ENCODE data around the gene ZNF516. TPM values are rescaled to one million over a fixed set of nuclear protein-coding genes. Genes with fewer than 3 reads are reported as not detected.

The ZNF516 gene
- total RNA-seq, 1 experiment from 2014 or later = 28.3 TPM

DNA sequence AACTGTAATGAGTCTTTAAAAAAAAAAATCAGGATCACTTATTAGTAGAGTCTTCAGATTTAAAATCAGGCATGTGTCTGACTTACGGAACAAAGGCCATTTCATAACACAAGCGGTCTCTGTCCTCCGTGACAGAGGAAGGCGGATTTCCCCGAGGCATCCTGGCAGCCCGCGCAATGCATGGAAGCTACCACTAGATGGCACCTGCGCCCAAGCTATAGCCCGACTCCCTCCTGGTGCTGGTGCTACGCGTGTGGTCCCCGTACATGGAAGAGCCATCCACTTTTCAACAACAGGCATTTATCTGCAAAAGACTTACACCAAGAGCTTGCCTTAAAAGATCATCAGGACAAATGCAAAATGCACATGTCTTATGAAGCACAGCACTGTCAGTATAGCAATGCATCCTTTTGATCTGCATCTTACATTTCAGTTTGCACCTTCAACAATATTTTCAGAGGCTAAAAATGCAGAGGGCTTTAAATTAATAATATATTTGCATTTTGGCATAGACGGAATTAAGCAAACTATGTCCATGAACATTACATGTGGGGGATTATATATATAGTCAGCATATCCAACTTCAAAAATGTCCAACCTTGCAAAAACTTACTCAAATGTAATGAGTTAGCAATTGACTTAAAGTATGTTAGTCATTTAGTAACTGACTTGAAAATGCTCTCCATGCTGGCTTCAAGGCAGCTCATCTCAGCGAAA lies 96.0 kb downstream of the ZNF516 start:
- Mint-ChIP-seq H3K9me3 (ENCODE audit: unreplicated experiment) (no peaks in the 10 kb centered on the region), H3K4me1 (ENCODE audit: insufficient read depth, unreplicated experiment) (peaks cover 12% of the 10 kb centered on the region), H3K4me3 (ENCODE audit: unreplicated experiment) (no peak overlapping the region), H3K36me3 (ENCODE audit: insufficient read depth, unreplicated experiment) (peaks cover 16% of the 10 kb centered on the region), H3K27me3 (ENCODE audit: insufficient read depth, unreplicated experiment) (no peaks in the 10 kb centered on the region), H3K27ac (ENCODE audit: low read depth, unreplicated experiment) (no peak overlapping the region)
- intact Hi-C loops (cut with micrococcal nuclease) = loop anchor here (1.0 to 2.0 kb wide), 6 partner anchors 52 to 310 kb away; no protein-coding TSS in a partner anchor
- DNase-seq (ENCODE audit: unreplicated experiment) = peak; percentile 76
- ChIA-PET POLR2A (interaction anchor here (0.6 to 1.7 kb wide), 12 partner anchors 9 to 400 kb away, joined by 3 to 8 read pairs (median 3); no protein-coding TSS in a partner anchor), CTCF (interaction anchor here (0.5 to 8.4 kb wide), 52 partner anchors 8 to 923 kb away, joined by 3 to 150 read pairs (median 4); no protein-coding TSS in a partner anchor)
- TF ChIP-seq, protein P1, sequence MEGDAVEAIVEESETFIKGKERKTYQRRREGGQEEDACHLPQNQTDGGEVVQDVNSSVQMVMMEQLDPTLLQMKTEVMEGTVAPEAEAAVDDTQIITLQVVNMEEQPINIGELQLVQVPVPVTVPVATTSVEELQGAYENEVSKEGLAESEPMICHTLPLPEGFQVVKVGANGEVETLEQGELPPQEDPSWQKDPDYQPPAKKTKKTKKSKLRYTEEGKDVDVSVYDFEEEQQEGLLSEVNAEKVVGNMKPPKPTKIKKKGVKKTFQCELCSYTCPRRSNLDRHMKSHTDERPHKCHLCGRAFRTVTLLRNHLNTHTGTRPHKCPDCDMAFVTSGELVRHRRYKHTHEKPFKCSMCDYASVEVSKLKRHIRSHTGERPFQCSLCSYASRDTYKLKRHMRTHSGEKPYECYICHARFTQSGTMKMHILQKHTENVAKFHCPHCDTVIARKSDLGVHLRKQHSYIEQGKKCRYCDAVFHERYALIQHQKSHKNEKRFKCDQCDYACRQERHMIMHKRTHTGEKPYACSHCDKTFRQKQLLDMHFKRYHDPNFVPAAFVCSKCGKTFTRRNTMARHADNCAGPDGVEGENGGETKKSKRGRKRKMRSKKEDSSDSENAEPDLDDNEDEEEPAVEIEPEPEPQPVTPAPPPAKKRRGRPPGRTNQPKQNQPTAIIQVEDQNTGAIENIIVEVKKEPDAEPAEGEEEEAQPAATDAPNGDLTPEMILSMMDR (IDR thresholded peaks at IDR 0.05; ENCODE audit: unreplicated experiment) = peak; percentile 91
- BruUV-seq (replicated peaks) = no TSS peak

DNA sequence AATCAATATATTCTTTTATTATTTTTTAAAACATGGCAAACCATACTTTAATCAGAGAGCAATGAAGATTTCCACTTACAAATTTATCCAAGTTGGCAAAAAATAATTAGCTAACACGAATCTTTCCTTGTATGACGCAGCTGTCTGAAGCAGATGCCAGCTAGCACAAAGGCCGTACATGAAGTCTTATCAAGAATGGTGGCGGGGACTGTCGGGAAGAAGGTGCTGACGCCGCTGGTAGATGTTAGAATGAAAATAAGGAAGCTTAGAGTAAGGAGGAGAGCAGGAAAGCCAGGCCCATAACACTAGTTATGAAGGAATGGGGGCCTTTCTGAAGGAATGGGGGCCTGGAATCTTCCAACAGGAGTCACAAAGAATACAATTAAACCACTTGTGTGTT lies 96.7 kb downstream of the ZNF516 start:
- ChIA-PET CTCF (interaction anchor here (0.6 to 8.4 kb wide), 37 partner anchors 8 to 923 kb away, joined by 3 to 150 read pairs (median 5); no protein-coding TSS in a partner anchor), POLR2A (interaction anchor here (0.6 to 1.7 kb wide), 11 partner anchors 12 to 673 kb away, joined by 3 to 8 read pairs (median 3); no protein-coding TSS in a partner anchor)
- H3K36me3 Mint-ChIP-seq (ENCODE audit: insufficient read depth, unreplicated experiment) = peaks cover 16% of the 10 kb centered on the region
- H3K27me3 Mint-ChIP-seq (ENCODE audit: insufficient read depth, unreplicated experiment) = no peaks in the 10 kb centered on the region
- H3K27ac Mint-ChIP-seq (ENCODE audit: low read depth, unreplicated experiment) = no peak overlapping the region
- intact Hi-C loops (cut with micrococcal nuclease) = loop anchor here (2.0 kb wide), 3 partner anchors 53 to 167 kb away; no protein-coding TSS in a partner anchor
- TF ChIP-seq, protein P1 (IDR thresholded peaks at IDR 0.05; ENCODE audit: unreplicated experiment) = no peak
- H3K9me3 Mint-ChIP-seq (ENCODE audit: unreplicated experiment) = no peaks in the 10 kb centered on the region
- H3K4me3 Mint-ChIP-seq (ENCODE audit: unreplicated experiment) = no peak overlapping the region
- peaks cover 12% of the 10 kb centered on the region for H3K4me1 Mint-ChIP-seq (ENCODE audit: insufficient read depth, unreplicated experiment)
- BruUV-seq (replicated peaks) = no TSS peak
- DNase-seq (ENCODE audit: unreplicated experiment) = no peak

DNA sequence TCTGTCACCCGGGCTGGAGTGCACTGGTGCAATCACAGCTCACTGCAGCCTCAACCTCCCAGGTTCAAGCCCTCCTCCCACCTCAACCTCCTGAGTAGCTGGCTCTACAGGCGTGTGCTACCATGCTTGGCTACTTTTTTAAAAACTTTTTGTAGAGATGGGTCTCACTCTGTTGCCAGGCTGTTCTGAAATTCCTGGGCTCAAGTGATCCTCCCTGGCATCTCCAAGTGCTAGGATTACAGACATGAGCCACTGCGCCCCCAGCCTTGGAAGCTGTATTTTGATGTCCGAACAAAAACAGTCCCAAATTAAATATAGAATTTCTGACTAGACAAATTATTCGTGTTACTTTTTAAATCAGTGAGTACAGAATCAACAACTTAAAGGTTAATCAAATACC lies 97.4 kb downstream of the ZNF516 start:
- no peak for DNase-seq (ENCODE audit: unreplicated experiment)
- Mint-ChIP-seq H3K36me3 (ENCODE audit: insufficient read depth, unreplicated experiment) (peaks cover 16% of the 10 kb centered on the region), H3K27ac (ENCODE audit: low read depth, unreplicated experiment) (no peak overlapping the region), H3K27me3 (ENCODE audit: insufficient read depth, unreplicated experiment) (no peaks in the 10 kb centered on the region), H3K4me1 (ENCODE audit: insufficient read depth, unreplicated experiment) (peaks cover 7% of the 10 kb centered on the region), H3K9me3 (ENCODE audit: unreplicated experiment) (no peaks in the 10 kb centered on the region), H3K4me3 (ENCODE audit: unreplicated experiment) (no peak overlapping the region)
- intact Hi-C loops (cut with micrococcal nuclease) = loop anchor here (2.0 kb wide), 3 partner anchors 53 to 167 kb away; no protein-coding TSS in a partner anchor
- TF ChIP-seq, protein P1 (IDR thresholded peaks at IDR 0.05; ENCODE audit: unreplicated experiment) = no peak
- BruUV-seq (replicated peaks) = no TSS peak
- ChIA-PET POLR2A (no interaction called here), CTCF (interaction anchor here (0.7 to 8.4 kb wide), 15 partner anchors 10 to 586 kb away, joined by 3 to 150 read pairs (median 7); no protein-coding TSS in a partner anchor)

DNA sequence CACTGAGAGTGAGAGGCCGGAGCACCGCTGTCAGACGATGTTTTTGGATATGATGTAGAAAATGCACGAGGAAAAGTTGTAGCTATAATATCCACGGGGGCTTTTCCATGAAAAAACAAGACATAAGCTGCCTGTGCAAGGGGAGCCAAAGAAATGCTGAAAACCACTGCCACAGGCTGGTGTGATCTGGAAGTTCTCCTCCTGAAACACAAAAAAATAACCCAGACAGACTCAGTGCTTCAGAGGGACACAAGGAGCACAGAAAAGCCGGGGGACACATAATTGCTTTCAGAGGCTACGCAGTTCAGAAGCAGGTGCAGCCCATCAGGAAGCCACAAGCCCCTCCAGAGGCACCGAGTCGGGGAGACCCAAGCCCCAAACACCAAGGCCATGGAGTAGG lies 98.2 kb downstream of the ZNF516 start:
- no peak for DNase-seq (ENCODE audit: unreplicated experiment)
- no peaks in the 10 kb centered on the region for H3K27me3 Mint-ChIP-seq (ENCODE audit: insufficient read depth, unreplicated experiment)
- H3K9me3 Mint-ChIP-seq (ENCODE audit: unreplicated experiment) = no peaks in the 10 kb centered on the region
- peaks cover 11% of the 10 kb centered on the region for H3K36me3 Mint-ChIP-seq (ENCODE audit: insufficient read depth, unreplicated experiment)
- intact Hi-C loops (cut with micrococcal nuclease) = no loop called here
- CTCF ChIA-PET = interaction anchor here (0.5 to 8.4 kb wide), 9 partner anchors 18 to 569 kb away, joined by 3 to 150 read pairs (median 4); no protein-coding TSS in a partner anchor
- H3K4me3 Mint-ChIP-seq (ENCODE audit: unreplicated experiment) = no peak overlapping the region
- BruUV-seq (replicated peaks) = no TSS peak
- H3K27ac Mint-ChIP-seq (ENCODE audit: low read depth, unreplicated experiment) = no peak overlapping the region
- TF ChIP-seq, protein P1 (IDR thresholded peaks at IDR 0.05; ENCODE audit: unreplicated experiment) = no peak
- POLR2A ChIA-PET = interaction anchor here (1.1 kb wide), 1 partner anchor 85 kb away, joined by 4 read pairs; no protein-coding TSS in a partner anchor
- H3K4me1 Mint-ChIP-seq (ENCODE audit: insufficient read depth, unreplicated experiment) = peaks cover 7% of the 10 kb centered on the region
